ENCODE results near the gene PRDX2.

Gene PRDX2

DNA sequence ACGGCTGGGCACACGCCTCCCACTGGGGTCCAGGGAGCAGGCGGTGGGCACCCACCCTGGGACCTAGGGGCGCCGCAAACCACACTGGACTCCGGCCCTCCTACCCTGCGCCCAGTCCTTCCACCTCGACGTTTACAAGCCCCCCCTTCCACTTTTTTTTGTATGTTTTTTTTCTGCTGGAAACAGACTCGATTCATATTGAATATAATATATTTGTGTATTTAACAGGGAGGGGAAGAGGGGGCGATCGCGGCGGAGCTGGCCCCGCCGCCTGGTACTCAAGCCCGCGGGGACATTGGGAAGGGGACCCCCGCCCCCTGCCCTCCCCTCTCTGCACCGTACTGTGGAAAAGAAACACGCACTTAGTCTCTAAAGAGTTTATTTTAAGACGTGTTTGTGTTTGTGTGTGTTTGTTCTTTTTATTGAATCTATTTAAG, 8.7 kb downstream of the PRDX2 start:
- no peak for DNase-seq (ENCODE audit: low read depth in 1 of 2, low spot score in 1 of 2)

DNA sequence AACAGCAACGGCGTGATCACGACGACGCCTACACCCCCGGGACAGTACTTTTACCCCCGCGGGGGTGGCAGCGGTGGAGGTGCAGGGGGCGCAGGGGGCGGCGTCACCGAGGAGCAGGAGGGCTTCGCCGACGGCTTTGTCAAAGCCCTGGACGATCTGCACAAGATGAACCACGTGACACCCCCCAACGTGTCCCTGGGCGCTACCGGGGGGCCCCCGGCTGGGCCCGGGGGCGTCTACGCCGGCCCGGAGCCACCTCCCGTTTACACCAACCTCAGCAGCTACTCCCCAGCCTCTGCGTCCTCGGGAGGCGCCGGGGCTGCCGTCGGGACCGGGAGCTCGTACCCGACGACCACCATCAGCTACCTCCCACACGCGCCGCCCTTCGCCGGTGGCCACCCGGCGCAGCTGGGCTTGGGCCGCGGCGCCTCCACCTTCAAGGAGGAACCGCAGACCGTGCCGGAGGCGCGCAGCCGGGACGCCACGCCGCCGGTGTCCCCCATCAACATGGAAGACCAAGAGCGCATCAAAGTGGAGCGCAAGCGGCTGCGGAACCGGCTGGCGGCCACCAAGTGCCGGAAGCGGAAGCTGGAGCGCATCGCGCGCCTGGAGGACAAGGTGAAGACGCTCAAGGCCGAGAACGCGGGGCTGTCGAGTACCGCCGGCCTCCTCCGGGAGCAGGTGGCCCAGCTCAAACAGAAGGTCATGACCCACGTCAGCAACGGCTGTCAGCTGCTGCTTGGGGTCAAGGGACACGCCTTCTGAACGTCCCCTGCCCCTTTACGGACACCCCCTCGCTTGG, 9.3 kb downstream of the PRDX2 start:
- DNase-seq (ENCODE audit: low read depth in 1 of 2, low spot score in 1 of 2) = peak in 1 of 2 donors; percentile 64

- peak; percentile 93 to 95 for DNase-seq (ENCODE audit: low read depth in 1 of 2, low spot score in 1 of 2)
Observed at GRCh38 chr19:12791345-12792050, 10.1 kb downstream of the PRDX2 start, which contains the start of gene JUNB. TSS of gene JUNB (plus strand) at chr19:12791486. CDS start at chr19:12791772, 286 bp downstream.

DNA sequence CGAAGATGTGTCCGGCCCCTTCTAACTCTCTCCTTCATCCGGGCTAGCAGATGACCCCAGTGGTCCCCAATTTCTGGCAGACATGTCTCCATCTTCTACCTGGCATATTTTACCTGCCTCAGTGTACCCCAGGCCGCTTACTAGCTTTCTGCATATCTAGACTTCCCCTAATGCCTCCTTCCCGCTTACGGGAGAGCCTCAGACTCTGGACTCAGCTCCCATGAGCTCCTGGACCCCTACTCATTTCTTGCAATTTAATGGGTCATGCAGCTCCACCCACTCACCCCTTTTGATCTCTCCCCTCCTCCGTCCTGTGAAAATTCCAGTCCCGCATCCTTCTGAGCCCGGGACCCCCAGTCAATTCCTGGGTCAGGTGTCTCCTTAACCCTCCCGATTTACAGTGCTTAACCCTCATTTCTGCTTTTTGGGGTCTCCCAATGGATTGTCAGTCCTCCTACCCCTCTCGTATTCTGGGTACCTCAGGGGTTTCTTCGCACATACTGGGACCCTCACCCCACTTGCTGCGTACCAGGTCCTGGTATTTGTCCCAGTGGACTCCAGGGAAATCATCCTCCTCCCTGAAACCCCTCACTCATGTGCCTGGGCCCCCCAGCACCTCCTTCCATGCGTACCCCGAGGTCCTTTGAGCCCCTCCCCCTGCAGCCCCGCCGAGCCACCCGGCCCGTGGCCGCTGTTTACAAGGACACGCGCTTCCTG, 10.8 kb downstream of the PRDX2 start:
- DNase-seq (ENCODE audit: low read depth in 1 of 2, low spot score in 1 of 2) = no peak

DNA sequence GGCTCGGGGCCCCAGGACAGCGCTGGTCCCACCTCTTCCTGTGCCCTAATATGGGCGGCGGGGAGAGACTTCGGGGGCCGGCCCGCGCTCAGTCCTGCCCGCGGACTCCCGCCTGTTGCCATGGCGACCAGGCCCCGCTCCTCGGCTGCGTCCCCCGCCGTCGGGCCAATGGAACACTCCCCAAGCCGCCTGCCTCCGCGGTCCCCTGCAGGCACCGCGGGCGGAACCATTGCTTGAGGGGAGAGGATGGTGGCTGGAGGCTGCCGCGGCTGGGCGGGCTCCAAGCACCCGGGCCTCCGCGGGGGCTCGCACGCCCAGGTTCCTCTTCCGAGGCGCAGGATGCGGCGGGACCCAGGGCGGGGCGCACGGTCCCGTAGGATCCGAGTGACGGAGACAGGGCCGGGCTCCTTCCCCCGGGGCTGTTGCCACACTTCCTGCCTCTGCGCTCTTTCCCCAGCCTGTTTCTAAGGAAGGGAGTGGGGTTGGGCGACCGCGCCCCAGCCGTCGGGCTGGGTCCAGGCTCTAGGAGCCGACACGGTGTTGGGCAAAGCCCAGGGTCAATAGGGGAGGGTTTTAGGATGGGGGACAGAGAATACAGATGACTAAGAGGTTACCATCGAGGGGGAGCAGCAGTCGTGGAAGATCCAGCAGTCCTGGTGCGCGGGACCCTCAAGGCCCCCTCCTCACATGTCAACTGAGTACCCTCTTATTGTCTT, 11.5 kb downstream of the PRDX2 start:
- DNase-seq (ENCODE audit: low read depth in 1 of 2, low spot score in 1 of 2) = peak; percentile 77 to 84

- DNase-seq (ENCODE audit: low read depth in 1 of 2, low spot score in 1 of 2) = no peak
Observed at GRCh38 chr19:12789098-12789903, 12.3 kb downstream of the PRDX2 start.

DNA sequence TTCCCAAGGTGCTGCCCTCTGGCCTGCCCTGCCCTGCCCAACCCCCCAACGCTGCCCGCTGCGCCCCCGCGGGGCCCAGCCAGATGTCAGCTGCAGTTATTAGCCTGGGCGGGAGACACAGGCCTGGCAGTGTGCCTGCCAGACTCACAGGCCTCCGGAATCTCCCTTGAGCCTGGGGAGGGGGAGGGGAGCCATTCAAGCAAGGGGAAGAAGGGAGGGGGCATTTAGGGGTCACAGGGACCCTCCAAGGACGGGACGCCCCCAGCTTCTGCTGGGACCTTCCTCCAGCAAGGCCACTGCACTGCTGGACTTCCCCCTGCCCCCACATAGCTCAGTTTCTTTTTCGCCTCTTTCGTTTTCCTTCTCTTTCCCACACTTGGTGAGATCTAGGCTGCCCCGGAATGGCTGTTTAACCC, 12.9 kb downstream of the PRDX2 start:
- DNase-seq (ENCODE audit: low read depth in 1 of 2, low spot score in 1 of 2) = no peak

- no peak for DNase-seq (ENCODE audit: low read depth in 1 of 2, low spot score in 1 of 2)
Observed at GRCh38 chr19:12788042-12788681, 13.4 kb downstream of the PRDX2 start.

- no peak for DNase-seq (ENCODE audit: low read depth in 1 of 2, low spot score in 1 of 2)
Observed at GRCh38 chr19:12787458-12787857, 14.1 kb downstream of the PRDX2 start.

- no peak for DNase-seq (ENCODE audit: low read depth in 1 of 2, low spot score in 1 of 2)
Observed at GRCh38 chr19:12786952-12787351, 14.6 kb downstream of the PRDX2 start.

DNA sequence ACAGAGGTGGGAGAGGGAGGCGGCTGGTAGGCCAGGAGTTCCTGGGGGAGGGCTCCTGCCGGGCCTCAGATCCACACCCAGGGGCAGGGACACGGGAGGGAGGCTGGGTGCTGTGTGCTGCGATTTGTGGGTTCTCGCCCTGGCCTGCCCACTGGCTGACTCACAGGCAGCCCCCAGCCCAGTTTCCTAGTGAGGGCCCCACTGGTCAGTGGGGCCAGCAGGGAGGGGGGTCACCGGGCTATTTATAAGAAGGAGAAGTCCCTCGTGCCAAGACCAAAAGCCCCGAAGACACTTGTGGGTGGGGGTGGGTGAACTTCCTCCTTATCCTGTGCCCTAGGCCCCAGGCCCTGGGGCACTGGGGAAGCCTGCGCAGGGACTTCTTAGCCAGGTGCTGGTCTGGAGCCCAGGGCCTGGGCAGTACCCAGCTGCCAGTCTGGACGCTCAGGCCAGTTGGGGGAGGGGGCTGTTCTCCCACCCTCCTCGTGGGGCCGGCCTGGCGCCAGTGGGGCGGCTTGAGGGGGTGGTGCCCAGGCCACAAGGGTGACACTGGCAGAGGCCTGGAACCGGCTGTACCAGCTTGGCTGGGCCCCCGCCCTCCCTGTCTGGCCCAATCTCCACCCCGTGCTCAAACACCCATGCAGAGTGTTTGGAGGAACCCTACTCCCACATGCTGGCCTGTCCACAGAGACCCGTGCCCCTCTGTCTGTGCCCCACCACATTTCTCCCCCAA, 15.3 kb downstream of the PRDX2 start:
- DNase-seq (ENCODE audit: low read depth in 1 of 2, low spot score in 1 of 2) = no peak

DNA sequence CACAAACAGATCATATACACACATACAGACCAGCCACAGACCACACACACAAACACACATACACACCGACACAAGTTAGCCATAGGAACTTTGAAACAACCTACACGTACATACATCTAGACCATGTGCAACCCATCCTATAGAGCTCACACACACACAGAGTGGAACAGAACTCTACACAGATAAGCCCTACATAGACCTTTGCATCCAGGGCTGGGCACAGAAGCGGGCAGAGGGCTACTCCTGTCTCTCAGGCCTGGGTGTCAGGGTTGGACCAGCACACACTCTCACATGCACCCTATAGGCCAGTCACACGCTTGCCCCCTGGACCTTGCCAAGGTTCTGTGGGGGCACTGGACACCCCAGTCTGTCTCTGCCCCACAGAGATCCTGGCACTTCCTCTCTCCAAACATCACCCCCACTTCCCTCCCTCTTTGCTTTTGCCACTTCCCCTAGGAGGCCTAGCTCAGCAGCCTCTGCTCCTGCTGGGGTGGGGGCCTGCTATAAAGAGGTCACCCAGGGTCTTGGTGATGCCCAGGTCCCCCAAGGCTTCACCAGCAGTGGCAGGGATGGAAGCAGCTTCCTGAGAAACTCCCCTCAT, 16.1 kb downstream of the PRDX2 start:
- no peak for DNase-seq (ENCODE audit: low read depth in 1 of 2, low spot score in 1 of 2)

DNA sequence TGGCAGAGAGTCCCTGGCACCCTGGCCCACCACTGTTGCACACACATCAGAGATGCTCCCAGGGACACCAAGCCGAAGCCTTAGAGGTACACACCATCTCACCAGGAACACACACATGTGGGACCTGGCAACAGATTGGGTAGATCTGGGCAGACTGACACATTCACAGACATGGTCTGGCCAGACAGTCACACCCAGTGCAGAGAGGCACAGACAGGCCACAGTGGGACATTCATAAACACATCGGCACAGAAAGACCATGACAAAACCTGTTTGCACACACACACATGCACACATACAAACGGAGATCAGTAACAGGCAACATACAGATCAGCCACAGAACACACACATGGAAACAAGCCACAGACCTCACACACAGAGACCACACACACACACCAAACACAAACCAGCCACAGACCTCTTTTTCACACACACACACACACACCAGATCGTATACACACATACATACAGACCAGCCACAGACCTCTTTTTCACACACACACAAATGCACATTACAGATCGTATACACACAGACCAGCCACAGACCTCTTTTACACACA, 16.6 kb downstream of the PRDX2 start:
- DNase-seq (ENCODE audit: low read depth in 1 of 2, low spot score in 1 of 2) = no peak

DNA sequence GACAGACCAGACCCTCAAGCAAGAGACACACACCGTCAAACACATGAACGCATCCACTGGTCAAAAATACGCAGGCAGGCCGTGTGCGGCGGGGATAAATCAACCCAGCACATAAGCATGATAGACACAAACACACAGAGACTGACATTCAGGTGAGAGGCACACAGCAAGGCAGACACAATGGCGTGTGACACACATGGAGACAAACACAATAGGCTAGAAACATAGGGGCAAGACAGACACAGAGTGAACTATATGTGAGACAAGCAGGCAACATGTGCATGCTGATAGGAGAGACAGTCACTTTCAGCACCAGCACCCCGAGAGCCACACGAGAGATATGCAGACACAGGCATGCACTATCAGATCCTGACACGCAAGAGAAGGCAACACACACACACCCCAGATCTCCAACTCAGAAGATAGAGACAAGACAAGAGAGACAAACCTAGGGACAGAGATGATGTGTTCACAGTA, 17.2 kb downstream of the PRDX2 start:
- DNase-seq (ENCODE audit: low read depth in 1 of 2, low spot score in 1 of 2) = no peak

- no peak for DNase-seq (ENCODE audit: low read depth in 1 of 2, low spot score in 1 of 2)
Observed at GRCh38 chr19:12783849-12784393, 17.7 kb downstream of the PRDX2 start.

DNA sequence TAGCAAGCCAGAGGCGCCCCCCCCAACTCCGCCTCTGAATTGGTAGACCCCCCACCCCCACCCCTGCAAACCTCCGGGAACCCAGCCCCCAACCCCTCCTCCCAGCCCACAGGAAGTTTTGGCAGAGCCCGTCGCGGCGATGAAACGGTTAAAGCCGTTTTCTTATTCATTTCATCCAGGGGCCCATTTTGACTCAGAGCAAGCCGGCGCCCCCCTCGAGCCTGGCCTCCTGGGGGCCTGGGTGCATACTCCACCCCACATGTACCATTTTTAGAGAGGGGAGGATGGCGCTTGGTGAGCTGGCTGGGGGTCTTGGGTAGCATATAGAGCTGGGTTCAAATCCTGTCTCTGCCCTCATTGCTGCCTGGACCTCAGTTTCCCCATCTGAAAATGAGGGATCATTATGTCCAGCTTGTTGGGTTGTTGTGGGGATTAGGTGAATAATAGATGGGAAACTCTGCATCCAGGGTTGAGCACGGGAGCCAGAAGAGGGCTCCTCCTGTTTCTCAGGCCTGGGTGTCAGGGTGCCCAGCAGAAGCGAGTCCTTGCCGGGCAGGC, 18.2 kb downstream of the PRDX2 start:
- DNase-seq (ENCODE audit: low read depth in 1 of 2, low spot score in 1 of 2) = no peak

GRCh38 chr19:12782424-12783290, 18.9 kb downstream of the PRDX2 start:
- peak; percentile 76 to 78 for DNase-seq (ENCODE audit: low read depth in 1 of 2, low spot score in 1 of 2)

Measured in activated CD4-positive, alpha-beta T cell treated with anti-CD3 and anti-CD28 coated beads, Interleukin-2, amount 50 U/mL, for 24 hours (primary cell).